NCI-H2171 treated with DMSO at 0.1 percent for 48 hours (cell line): ENCODE results near the gene SUN1.

ENCODE experiments used
- DNase-seq: peaks from one replicate; lab custom pipeline; 2025; lab: John Stamatoyannopoulos, UW

The SUN1 gene

GRCh38 chr7:805261-805660 is 27.0 kb upstream of the SUN1 start:
- no peak for DNase-seq

GRCh38 chr7:815284-816216 is 16.7 kb upstream of the SUN1 start:
- DNase-seq = peak; percentile 74

- peak; percentile 95 for DNase-seq
Measured at GRCh38 chr7:816300-816750, 16.0 kb upstream of the SUN1 start.

GRCh38 chr7:816751-817671 is 15.3 kb upstream of the SUN1 start:
- DNase-seq = peak; percentile 17

- peak; percentile 25 for DNase-seq
Measured at GRCh38 chr7:818031-818699, 14.1 kb upstream of the SUN1 start.

- DNase-seq = no peak
Measured at GRCh38 chr7:820341-820740, 11.9 kb upstream of the SUN1 start.

GRCh38 chr7:821688-822087 is 10.6 kb upstream of the SUN1 start:
- DNase-seq = no peak

GRCh38 chr7:822692-823276 is 9.5 kb upstream of the SUN1 start:
- no peak for DNase-seq

GRCh38 chr7:823649-824048 is 8.6 kb upstream of the SUN1 start:
- DNase-seq = no peak

GRCh38 chr7:824081-824480 is 8.2 kb upstream of the SUN1 start:
- DNase-seq = no peak

- DNase-seq = no peak
Measured at GRCh38 chr7:824664-825063, 7.6 kb upstream of the SUN1 start.

- DNase-seq = no peak
Measured at GRCh38 chr7:825386-825785, 6.9 kb upstream of the SUN1 start.

- DNase-seq = peak; percentile 41
Measured at GRCh38 chr7:826230-826917, 5.9 kb upstream of the SUN1 start.

- peak; percentile 34 for DNase-seq
Measured at GRCh38 chr7:828793-829561, 3.3 kb upstream of the SUN1 start.

GRCh38 chr7:830069-830468 is 2.2 kb upstream of the SUN1 start:
- peak; percentile 63 for DNase-seq

- DNase-seq = peak; percentile 24
Measured at GRCh38 chr7:831596-832166, 595 bp upstream of the SUN1 start.

- peak; percentile 29 for DNase-seq
Measured at GRCh38 chr7:832968-833424, 720 bp downstream of the SUN1 start.

GRCh38 chr7:833601-834258 is 1.5 kb downstream of the SUN1 start:
- no peak for DNase-seq

GRCh38 chr7:834277-834676 is 2.0 kb downstream of the SUN1 start:
- DNase-seq = no peak
